ENCODE data around the gene DAPK3.
"Not testable (repeated sequence)": the region's sequence is repeated elsewhere in the genome, so short reads cannot be mapped to it uniquely, and the experiment has no call there.

The DAPK3 gene

GRCh38 chr19:3998667-3999412 is 27.9 kb upstream of the DAPK3 start:
- 85% methylated on average over 26 of the region's 29 CpGs for WGBS
- not testable (repeated sequence) for H3K4me2 ChIP-seq (ENCODE audit: low read length, poor library complexity, severe bottlenecking); H2BK12ac ChIP-seq (ENCODE audit: low read length in 2 of 2); H2AK5ac ChIP-seq (ENCODE audit: low read length, severe bottlenecking); H3K36me3 ChIP-seq (ENCODE audit: control insufficient read depth in 1 of 2, insufficient read depth in 2 of 2, low read depth in 1 of 2, low read length in 2 of 2); H3K4me3 ChIP-seq (ENCODE audit: insufficient read depth in 1 of 2, low read depth in 1 of 2, low read length in 2 of 2); H3K18ac ChIP-seq (ENCODE audit: low read depth in 1 of 2, low read length in 2 of 2); H2BK5ac ChIP-seq (ENCODE audit: low read depth, low read length, poor library complexity, severe bottlenecking); H3K27ac ChIP-seq (ENCODE audit: low read length, poor library complexity, severe bottlenecking); H3K4me1 ChIP-seq (ENCODE audit: control insufficient read depth, insufficient read depth, low read depth, low read length); H2AFZ ChIP-seq (ENCODE audit: low read depth, low read length); H3K23ac ChIP-seq (ENCODE audit: low read length in 2 of 2); DNase-seq; H3K9me3 ChIP-seq (ENCODE audit: control insufficient read depth, low read length); H2BK15ac ChIP-seq (ENCODE audit: low read depth, poor library complexity, severe bottlenecking); H3K14ac ChIP-seq (ENCODE audit: low read length in 2 of 2); H3K9ac ChIP-seq (ENCODE audit: low read length); H4K8ac ChIP-seq (ENCODE audit: low read length); H3K27me3 ChIP-seq (ENCODE audit: control insufficient read depth in 1 of 2, insufficient read depth in 1 of 2, low read length in 2 of 2); H3K79me1 ChIP-seq (replicated peaks; ENCODE audit: low read length, poor library complexity, severe bottlenecking); H2BK120ac ChIP-seq (ENCODE audit: low read depth, low read length); H4K91ac ChIP-seq (ENCODE audit: low read length); H3K4ac ChIP-seq (ENCODE audit: low read depth in 1 of 2, low read length in 2 of 2)

GRCh38 chr19:3995607-3996006 is 24.7 kb upstream of the DAPK3 start:
- Histone ChIP-seq H3K9me3 (ENCODE audit: control insufficient read depth, low read length) (no peaks in the 10 kb centered on the region), H3K9ac (ENCODE audit: low read length) (no peak overlapping the region), H2BK15ac (ENCODE audit: low read depth, poor library complexity, severe bottlenecking) (no peak overlapping the region), H3K4me3 (ENCODE audit: insufficient read depth in 1 of 2, low read depth in 1 of 2, low read length in 2 of 2) (no peak overlapping the region), H3K23ac (ENCODE audit: low read length in 2 of 2) (no peak overlapping the region), H3K36me3 (ENCODE audit: control insufficient read depth in 1 of 2, insufficient read depth in 2 of 2, low read depth in 1 of 2, low read length in 2 of 2) (no peaks in the 10 kb centered on the region), H3K27me3 (ENCODE audit: control insufficient read depth in 1 of 2, insufficient read depth in 1 of 2, low read length in 2 of 2) (no peaks in the 10 kb centered on the region), H3K79me1 (replicated peaks; ENCODE audit: low read length, poor library complexity, severe bottlenecking) (no peaks in the 10 kb centered on the region), H3K14ac (ENCODE audit: low read length in 2 of 2) (no peak overlapping the region), H3K4me2 (ENCODE audit: low read length, poor library complexity, severe bottlenecking) (no peak overlapping the region), H3K4me1 (ENCODE audit: control insufficient read depth, insufficient read depth, low read depth, low read length) (peaks cover 6% of the 10 kb centered on the region), H3K4ac (ENCODE audit: low read depth in 1 of 2, low read length in 2 of 2) (no peak overlapping the region), H4K91ac (ENCODE audit: low read length) (no peak overlapping the region), H2AK5ac (ENCODE audit: low read length, severe bottlenecking) (no peak overlapping the region), H4K8ac (ENCODE audit: low read length) (no peak overlapping the region), H3K27ac (ENCODE audit: low read length, poor library complexity, severe bottlenecking) (no peak overlapping the region), H2BK5ac (ENCODE audit: low read depth, low read length, poor library complexity, severe bottlenecking) (no peak overlapping the region), H3K18ac (ENCODE audit: low read depth in 1 of 2, low read length in 2 of 2) (no peak overlapping the region), H2AFZ (ENCODE audit: low read depth, low read length) (no peak overlapping the region), H2BK120ac (ENCODE audit: low read depth, low read length) (no peak overlapping the region), H2BK12ac (ENCODE audit: low read length in 2 of 2) (no peak overlapping the region)
- DNase-seq = no peak
- 86% methylated on average over 4 of the region's 6 CpGs for WGBS

- Histone ChIP-seq H3K23ac (ENCODE audit: low read length in 2 of 2) (no peak overlapping the region), H2BK5ac (ENCODE audit: low read depth, low read length, poor library complexity, severe bottlenecking) (no peak overlapping the region), H4K8ac (ENCODE audit: low read length) (peak overlapping the region; percentile 2), H2BK15ac (ENCODE audit: low read depth, poor library complexity, severe bottlenecking) (no peak overlapping the region), H3K14ac (ENCODE audit: low read length in 2 of 2) (no peak overlapping the region), H3K79me1 (replicated peaks; ENCODE audit: low read length, poor library complexity, severe bottlenecking) (no peaks in the 10 kb centered on the region), H3K9me3 (ENCODE audit: control insufficient read depth, low read length) (no peaks in the 10 kb centered on the region), H3K4ac (ENCODE audit: low read depth in 1 of 2, low read length in 2 of 2) (no peak overlapping the region), H3K9ac (ENCODE audit: low read length) (no peak overlapping the region), H2BK120ac (ENCODE audit: low read depth, low read length) (no peak overlapping the region), H3K36me3 (ENCODE audit: control insufficient read depth in 1 of 2, insufficient read depth in 2 of 2, low read depth in 1 of 2, low read length in 2 of 2) (no peaks in the 10 kb centered on the region), H3K18ac (ENCODE audit: low read depth in 1 of 2, low read length in 2 of 2) (no peak overlapping the region), H4K91ac (ENCODE audit: low read length) (no peak overlapping the region), H3K27ac (ENCODE audit: low read length, poor library complexity, severe bottlenecking) (no peak overlapping the region), H3K4me2 (ENCODE audit: low read length, poor library complexity, severe bottlenecking) (no peak overlapping the region), H2BK12ac (ENCODE audit: low read length in 2 of 2) (no peak overlapping the region), H3K4me3 (ENCODE audit: insufficient read depth in 1 of 2, low read depth in 1 of 2, low read length in 2 of 2) (no peak overlapping the region), H3K27me3 (ENCODE audit: control insufficient read depth in 1 of 2, insufficient read depth in 1 of 2, low read length in 2 of 2) (no peaks in the 10 kb centered on the region), H3K4me1 (ENCODE audit: control insufficient read depth, insufficient read depth, low read depth, low read length) (peaks cover 9% of the 10 kb centered on the region), H2AFZ (ENCODE audit: low read depth, low read length) (no peak overlapping the region), H2AK5ac (ENCODE audit: low read length, severe bottlenecking) (no peak overlapping the region)
- 93% methylated on average over 3 of the region's 3 CpGs for WGBS
- DNase-seq = no peak
Observed at GRCh38 chr19:3990815-3991117, 19.9 kb upstream of the DAPK3 start.

GRCh38 chr19:3987619-3988371 is 16.9 kb upstream of the DAPK3 start:
- H2AK5ac ChIP-seq (ENCODE audit: low read length, severe bottlenecking) = no peak overlapping the region
- no peak overlapping the region for H3K23ac ChIP-seq (ENCODE audit: low read length in 2 of 2)
- no peak overlapping the region for H3K18ac ChIP-seq (ENCODE audit: low read depth in 1 of 2, low read length in 2 of 2)
- no peak overlapping the region for H4K8ac ChIP-seq (ENCODE audit: low read length)
- H3K4ac ChIP-seq (ENCODE audit: low read depth in 1 of 2, low read length in 2 of 2) = no peak overlapping the region
- peak overlapping the region; percentile 96 for H3K9ac ChIP-seq (ENCODE audit: low read length)
- H3K4me2 ChIP-seq (ENCODE audit: low read length, poor library complexity, severe bottlenecking) = no peak overlapping the region
- peak overlapping the region in 1 of 2 experiments; percentile 95 for H3K4me3 ChIP-seq (ENCODE audit: insufficient read depth in 1 of 2, low read depth in 1 of 2, low read length in 2 of 2)
- peak; percentile 83 for DNase-seq
- H3K79me1 ChIP-seq (replicated peaks; ENCODE audit: low read length, poor library complexity, severe bottlenecking) = no peaks in the 10 kb centered on the region
- peaks cover 18% of the 10 kb centered on the region for H3K4me1 ChIP-seq (ENCODE audit: control insufficient read depth, insufficient read depth, low read depth, low read length)
- H3K9me3 ChIP-seq (ENCODE audit: control insufficient read depth, low read length) = no peaks in the 10 kb centered on the region
- H2BK12ac ChIP-seq (ENCODE audit: low read length in 2 of 2) = peak overlapping the region in 1 of 2 experiments; percentile 24
- H2BK5ac ChIP-seq (ENCODE audit: low read depth, low read length, poor library complexity, severe bottlenecking) = no peak overlapping the region
- WGBS = 15% methylated on average over 27 of the region's 30 CpGs
- H2AFZ ChIP-seq (ENCODE audit: low read depth, low read length) = peak overlapping the region; percentile 19
- no peaks in the 10 kb centered on the region for H3K27me3 ChIP-seq (ENCODE audit: control insufficient read depth in 1 of 2, insufficient read depth in 1 of 2, low read length in 2 of 2)
- peak overlapping the region; percentile 52 for H2BK15ac ChIP-seq (ENCODE audit: low read depth, poor library complexity, severe bottlenecking)
- H3K27ac ChIP-seq (ENCODE audit: low read length, poor library complexity, severe bottlenecking) = no peak overlapping the region
- H3K36me3 ChIP-seq (ENCODE audit: control insufficient read depth in 1 of 2, insufficient read depth in 2 of 2, low read depth in 1 of 2, low read length in 2 of 2) = peaks cover 16 to 17% of the 10 kb centered on the region in 2 experiments
- no peak overlapping the region for H3K14ac ChIP-seq (ENCODE audit: low read length in 2 of 2)
- no peak overlapping the region for H4K91ac ChIP-seq (ENCODE audit: low read length)
- H2BK120ac ChIP-seq (ENCODE audit: low read depth, low read length) = no peak overlapping the region

All from mesenchymal stem cell (in vitro differentiated cells and primary cell).